Nephron (organoid): ENCODE data around the gene KMT5B.

Source experiments
- H3K27ac Mint-ChIP-seq, 3 experiments: 2 replicates each; pipeline ENCODE4 v1.8.0; 2020; ENCODE audit warnings: mixed read lengths in 3 of 3, mild to moderate bottlenecking in 2 of 3, moderate library complexity in 1 of 3
- H3K27me3 Mint-ChIP-seq: 2 replicates; pipeline ENCODE4 v1.8.0; 2021; ENCODE audit warnings: low read depth, mild to moderate bottlenecking, moderate library complexity, mixed read lengths
- H3K36me3 Mint-ChIP-seq: 2 replicates; pipeline ENCODE4 v1.8.0; 2020; ENCODE audit warnings: low read depth, mixed read lengths
- H3K4me1 Mint-ChIP-seq: 2 replicates; pipeline ENCODE4 v1.8.0; 2020; ENCODE audit warnings: mixed read lengths
- H3K4me3 Mint-ChIP-seq, 3 experiments: 2 replicates each; pipeline ENCODE4 v1.8.0; 2020; ENCODE audit warnings: mild to moderate bottlenecking in 3 of 3, mixed read lengths in 3 of 3, moderate library complexity in 2 of 3
- H3K9me3 Mint-ChIP-seq: 2 replicates; pipeline ENCODE4 v1.8.0; 2020; ENCODE audit warnings: mixed read lengths
- CTCF ChIP-seq, 3 experiments: fragments of 200-600 bp; sonication (generic); IDR thresholded peaks; one replicate each; pipeline ENCODE4 v1.5.0; 2021; ENCODE audit warnings: antibody characterized with exemption in 3 of 3; ENCODE audit not compliant: unreplicated experiment in 3 of 3

The KMT5B gene

GRCh38 chr11:68211546-68211945 is 1.6 kb downstream of the KMT5B start:
- Mint-ChIP-seq H3K27ac (peak overlapping the region; percentile 91 to 98 (median 94)), H3K9me3 (no peaks in the 10 kb centered on the region), H3K36me3 (no peaks in the 10 kb centered on the region), H3K4me3 (peak overlapping the region; percentile 95 to 99 (median 95)), H3K4me1 (peaks cover 55% of the 10 kb centered on the region), H3K27me3 (peaks cover 14% of the 10 kb centered on the region)
- no peak for TF ChIP-seq CTCF (IDR thresholded peaks at IDR 0.05; ENCODE audit: unreplicated experiment in 3 of 3)

- H3K27ac Mint-ChIP-seq: peak overlapping the region in 2 of 3 experiments; percentile 4 to 66
- peak; percentile 81 to 82 (median 82) for TF ChIP-seq CTCF (IDR thresholded peaks at IDR 0.05; ENCODE audit: unreplicated experiment in 3 of 3)
- H3K36me3 Mint-ChIP-seq: no peaks in the 10 kb centered on the region
- peaks cover 3% of the 10 kb centered on the region for H3K27me3 Mint-ChIP-seq
- H3K4me1 Mint-ChIP-seq: peaks cover 39% of the 10 kb centered on the region
- H3K4me3 Mint-ChIP-seq: no peak overlapping the region
- H3K9me3 Mint-ChIP-seq: no peaks in the 10 kb centered on the region
These were observed 6.9 kb downstream of the KMT5B start for GRCh38 chr11:68206211-68206610.

- no peaks in the 10 kb centered on the region for H3K27me3 Mint-ChIP-seq
- no peaks in the 10 kb centered on the region for H3K36me3 Mint-ChIP-seq
- H3K27ac Mint-ChIP-seq: no peak overlapping the region
- no peak for TF ChIP-seq CTCF (IDR thresholded peaks at IDR 0.05; ENCODE audit: unreplicated experiment in 3 of 3)
- no peak overlapping the region for H3K4me3 Mint-ChIP-seq
- H3K9me3 Mint-ChIP-seq: no peaks in the 10 kb centered on the region
- H3K4me1 Mint-ChIP-seq: peaks cover 42% of the 10 kb centered on the region
These were observed 8.7 kb downstream of the KMT5B start for GRCh38 chr11:68204402-68204801.

- Mint-ChIP-seq H3K27ac (no peak overlapping the region), H3K27me3 (no peaks in the 10 kb centered on the region), H3K4me3 (no peak overlapping the region), H3K4me1 (peaks cover 38% of the 10 kb centered on the region), H3K9me3 (no peaks in the 10 kb centered on the region), H3K36me3 (no peaks in the 10 kb centered on the region)
- no peak for TF ChIP-seq CTCF (IDR thresholded peaks at IDR 0.05; ENCODE audit: unreplicated experiment in 3 of 3)
These were observed 10.9 kb downstream of the KMT5B start for GRCh38 chr11:68202165-68202564.

GRCh38 chr11:68201492-68201891 is 11.6 kb downstream of the KMT5B start:
- no peak overlapping the region for H3K27ac Mint-ChIP-seq
- H3K9me3 Mint-ChIP-seq: no peaks in the 10 kb centered on the region
- no peak for TF ChIP-seq CTCF (IDR thresholded peaks at IDR 0.05; ENCODE audit: unreplicated experiment in 3 of 3)
- no peaks in the 10 kb centered on the region for H3K36me3 Mint-ChIP-seq
- no peak overlapping the region for H3K4me3 Mint-ChIP-seq
- no peaks in the 10 kb centered on the region for H3K27me3 Mint-ChIP-seq
- H3K4me1 Mint-ChIP-seq: peaks cover 31% of the 10 kb centered on the region

- Mint-ChIP-seq H3K27ac (peak overlapping the region in 1 of 3 experiments; percentile 33), H3K27me3 (no peaks in the 10 kb centered on the region), H3K4me3 (no peak overlapping the region), H3K36me3 (no peaks in the 10 kb centered on the region), H3K9me3 (no peaks in the 10 kb centered on the region), H3K4me1 (peaks cover 24% of the 10 kb centered on the region)
- TF ChIP-seq CTCF (IDR thresholded peaks at IDR 0.05; ENCODE audit: unreplicated experiment in 3 of 3): no peak
These were observed 12.5 kb downstream of the KMT5B start for GRCh38 chr11:68200639-68201038.
